ENCODE measurements around the gene UCMA. TPM values are rescaled to one million over a fixed set of nuclear protein-coding genes. Genes with fewer than 3 reads are reported as not detected.

The UCMA gene
- total and polyA plus RNA-seq, 2 of the 4 experiments (the other 2 are of a cell fraction): not detected

- no peak overlapping the region for H4K91ac ChIP-seq (ENCODE audit: insufficient read depth, low read depth, low read length)
- ChIA-PET CTCF (interaction anchor here (1.7 kb wide), 1 partner anchor 13 kb away, joined by 7 read pairs; no protein-coding TSS in a partner anchor), POLR2A (ENCODE audit: unreplicated experiment) (no interaction called here)
- no peaks in the 10 kb centered on the region for H3K36me3 ChIP-seq (ENCODE audit: control insufficient read depth, insufficient read depth, low read length)
- no peak overlapping the region for H3K18ac ChIP-seq (ENCODE audit: low read depth, low read length)
- H3K56ac ChIP-seq (ENCODE audit: extremely low read depth, insufficient read depth, low read length): no peak overlapping the region
- in situ Hi-C loops (cut with MboI; ENCODE audit: low sequenced_read_pairs) (no loop called here), intact Hi-C loops (cut with micrococcal nuclease) (no loop called here), dilution Hi-C loops (cut with HindIII; ENCODE audit: low sequenced_read_pairs, unreplicated experiment) (no loop called here)
- H2BK20ac ChIP-seq (ENCODE audit: low read depth, low read length): no peak overlapping the region
- no peak overlapping the region for H4K5ac ChIP-seq (ENCODE audit: low read depth, low read length)
- peak overlapping the region; percentile 58 for H2AFZ ChIP-seq (replicated peaks; ENCODE audit: low read length, poor library complexity)
- H2BK5ac ChIP-seq (ENCODE audit: low read depth, low read length, poor library complexity, severe bottlenecking): no peak overlapping the region
- H3K23ac ChIP-seq (ENCODE audit: low read depth, low read length): no peak overlapping the region
- no peak overlapping the region for H2BK15ac ChIP-seq (ENCODE audit: low read depth, low read length)
- H3K4me1 ChIP-seq (ENCODE audit: control insufficient read depth, insufficient read depth, low read length): no peaks in the 10 kb centered on the region
- H2BK120ac ChIP-seq (ENCODE audit: low read depth, low read length): no peak overlapping the region
- DNase-seq: peak; percentile 7
- no peak for TF ChIP-seq CHD1 (IDR thresholded peaks at IDR 0.05; ENCODE audit: low read depth, low read length)
- no peak for TF ChIP-seq RAD21 (IDR thresholded peaks at IDR 0.05; ENCODE audit: low read length)
- TF ChIP-seq MAFK (IDR thresholded peaks at IDR 0.05; ENCODE audit: low read depth, low read length): no peak
- TF ChIP-seq ELK1 (IDR thresholded peaks at IDR 0.05; ENCODE audit: borderline replicate concordance, low read depth, low read length): no peak
- TF ChIP-seq MAZ (IDR thresholded peaks at IDR 0.05; ENCODE audit: borderline replicate concordance, low read depth, low read length): no peak
- TF ChIP-seq USF2 (IDR thresholded peaks at IDR 0.05; ENCODE audit: low read depth, low read length): no peak
- no peak for TF ChIP-seq POLR2A (IDR thresholded peaks at IDR 0.05; ENCODE audit: low read depth, low read length)
- TF ChIP-seq RFX5 (IDR thresholded peaks at IDR 0.05; ENCODE audit: low read depth, low read length): no peak
- no peak for TF ChIP-seq RCOR1 (IDR thresholded peaks at IDR 0.05; ENCODE audit: insufficient replicate concordance, low read length)
- no peak overlapping the region for H3K4ac ChIP-seq (ENCODE audit: low read depth, low read length)
- no peak overlapping the region for H3K4me2 ChIP-seq (ENCODE audit: low read depth, low read length)
- no peaks in the 10 kb centered on the region for H3K79me1 ChIP-seq (ENCODE audit: low read depth in 1 of 2, low read length in 2 of 2)
- no peaks in the 10 kb centered on the region for H3K9me3 ChIP-seq (ENCODE audit: control insufficient read depth, insufficient read depth, low read length)
- H4K20me1 ChIP-seq (ENCODE audit: insufficient read depth, low read length): no peaks in the 10 kb centered on the region
- H4K8ac ChIP-seq (ENCODE audit: low read depth in 2 of 2, low read length in 2 of 2): no peak overlapping the region
- BruUV-seq (replicated peaks): no TSS peak
- WGBS, 2 experiments (ENCODE audit: extremely low coverage in 2 of 2, insufficient read length in 1 of 2): 60% methylated on average over 4 of the region's 12 CpGs; no CpG with 5 or more reads in 1 of the 2 experiments
- no peak overlapping the region for H3K9ac ChIP-seq (ENCODE audit: low read depth, low read length)
- no peak overlapping the region for H2AK9ac ChIP-seq (replicated peaks; ENCODE audit: low read depth, low read length, poor library complexity)
- H3K14ac ChIP-seq (replicated peaks; ENCODE audit: low read depth, low read length): no peak overlapping the region
- no peak overlapping the region for H3K4me3 ChIP-seq (ENCODE audit: insufficient read depth, low read depth, low read length)
- ATAC-seq (ENCODE audit: low read depth): no peak
- no peak overlapping the region for H2AK5ac ChIP-seq (ENCODE audit: low read depth, low read length)
- H3K9me1 ChIP-seq (ENCODE audit: insufficient read depth, low read length): no peaks in the 10 kb centered on the region
- no peaks in the 10 kb centered on the region for H3K27me3 ChIP-seq (ENCODE audit: control insufficient read depth, insufficient read depth, low read length)
- no peak overlapping the region for H3K27ac ChIP-seq (ENCODE audit: insufficient read depth, low read length)
Measured at GRCh38 chr10:13219685-13220670, 14.2 kb downstream of the UCMA start.
